Stomach (tissue), 9 donors: ENCODE results near the gene ARRB1. TPM values are rescaled to one million over a fixed set of nuclear protein-coding genes. Genes with fewer than 3 reads are reported as not detected.
A peak's percentile ranks its signal among the peaks of the same experiment; 100 is the strongest.

ENCODE experiments used
- DNase-seq, 2 donors: peaks; one replicate each; pipeline versions ENCODE4 v3.0.0 to v3.0.0-alpha.2; 2013 to 2019
- H3K27ac ChIP-seq, 5 donors: fragments of 200-600 bp in 4 of 5; sonication (generic) in 4 of 5; one replicate each; pipeline ENCODE4 v1.5.1; 2013 to 2019; ENCODE audit warnings: mild to moderate bottlenecking in 1 of 5, moderate library complexity in 1 of 5
- H3K27me3 ChIP-seq, 3 donors: fragments of 200-600 bp; sonication (generic); one replicate each; pipeline ENCODE4 v1.5.1; 2017 to 2019; ENCODE audit warnings: mixed run types in 1 of 3
- H3K36me3 ChIP-seq, 4 donors: fragments of 200-600 bp; sonication (generic); 1 replicate in 3 of 4; 2 replicates in 1 of 4; pipeline ENCODE4 v1.5.1; 2016 to 2019
- H3K4me1 ChIP-seq, 4 donors: fragments of 200-600 bp; sonication (generic); one replicate each; pipeline ENCODE4 v1.5.1; 2016 to 2019
- H3K4me3 ChIP-seq, 4 donors: fragments of 200-600 bp; sonication (generic) in 3 of 4; one replicate each; pipeline ENCODE4 v1.5.1; 2016 to 2019; ENCODE audit warnings: mild to moderate bottlenecking in 1 of 4
- H3K9me3 ChIP-seq, 4 donors: fragments of 200-600 bp; sonication (generic); one replicate each; pipeline ENCODE4 v1.5.1; 2016 to 2019
- CTCF ChIP-seq, 7 experiments: fragments of 450-650 bp in 4 of 7; fragments of 200-600 bp in 3 of 7; sonication (generic) in 3 of 7; IDR thresholded peaks; one replicate each; pipeline ENCODE4 v1.5.1; 2016 to 2019; ENCODE audit warnings: antibody characterized with exemption in 7 of 7, control low read depth in 2 of 7, mild to moderate bottlenecking in 1 of 7
- EP300 ChIP-seq: sonication (generic); formaldehyde crosslinking; IDR thresholded peaks from one replicate; pipeline ENCODE4 v1.6.1; 2017; ENCODE audit warnings: antibody characterized with exemption
- POLR2A ChIP-seq, 4 donors: fragments of 450-650 bp; IDR thresholded peaks; one replicate each; pipeline ENCODE4 v1.6.1; 2016; ENCODE audit warnings: antibody characterized with exemption in 4 of 4, control low read depth in 2 of 4, mild to moderate bottlenecking in 1 of 4, moderate library complexity in 1 of 4
- POLR2AphosphoS5 ChIP-seq, 3 donors: sonication (generic); formaldehyde crosslinking; IDR thresholded peaks; one replicate each; pipeline ENCODE4 v1.6.1; 2016; ENCODE audit warnings: antibody characterized with exemption in 3 of 3
- WGBS, 5 donors: extraction: QIAGEN DNeasy Blood & Tissue Kit in 3 of 5; methylation state at CpG; one replicate each; pipeline versions ENCODE4 v1.1.5 to v1.1.7; 2013 to 2018; 5-methylcytosine and 5-hydroxymethylcytosine counted together
- intact Hi-C: fragments of 100-400 bp; cut with DNase I; formaldehyde crosslinking; loops from one replicate; pipeline ENCODE4 v1.15.1; 2023; ENCODE audit warnings: low total_unique reads
- polyA plus RNA-seq, 3 donors: library from polyadenylated mRNA; stranded (reverse); fragments of 200-250 nt; gene quantifications; one replicate each; pipeline ENCODE4 v1.2.3, GENCODE V29; 2013
- total RNA-seq, 5 donors: library from RNA; depleted of rRNA; stranded (reverse); fragments of >200 nt; gene quantifications; one replicate each; pipeline versions ENCODE4 v1.1.0 to v1.2.3, GENCODE V29; 2014 to 2016
- donor health status: healthy with polysubstance abuse.
- donor health status: Bipolar disorder and iron deficiency.
- donor health status: healthy.

ARRB1 gene
- total and polyA plus RNA-seq, 8 donors, result 18.0 to 151 (median 48.4) TPM

GRCh38 chr11:75342966-75343870, 8.2 kb downstream of the ARRB1 start:
- Histone ChIP-seq H3K9me3 (no peaks in the 10 kb centered on the region), H3K27me3 (no peaks in the 10 kb centered on the region), H3K4me1 (peaks cover 100% of the 10 kb centered on the region in 4 donors), H3K4me3 (peak overlapping the region in 2 of 4 donors; percentile 15 to 17), H3K36me3 (no peaks in the 10 kb centered on the region), H3K27ac (peak overlapping the region; percentile 91 to 97 (median 97))
- 15 to 33% (median 30%) methylated on average over 12 of the region's 12 CpGs for whole genome bisulfite sequencing, 5 donors
- TF ChIP-seq POLR2A (IDR thresholded peaks at IDR 0.05) (no peak), POLR2AphosphoS5 (IDR thresholded peaks at IDR 0.05) (peak; percentile 52 to 71 (median 68))
- intact Hi-C loops, result no loop called here
- peak; percentile 86 to 90 for DNase-seq

- intact Hi-C loops, result no loop called here
- Histone ChIP-seq H3K9me3 (no peaks in the 10 kb centered on the region), H3K27ac (peak overlapping the region; percentile 91 to 97 (median 97)), H3K4me1 (peaks cover 100% of the 10 kb centered on the region in 4 donors), H3K36me3 (no peaks in the 10 kb centered on the region), H3K27me3 (no peaks in the 10 kb centered on the region), H3K4me3 (no peak overlapping the region)
- peak in 1 of 2 donors; percentile 26 for DNase-seq
- TF ChIP-seq POLR2A (IDR thresholded peaks at IDR 0.05) (no peak), POLR2AphosphoS5 (IDR thresholded peaks at IDR 0.05) (no peak), EP300 (no peak)
- WGBS, 5 donors, result 50 to 59% (median 57%) methylated on average over 15 of the region's 15 CpGs
Measured at GRCh38 chr11:75342231-75342918, 9.1 kb downstream of the ARRB1 start.

DNA sequence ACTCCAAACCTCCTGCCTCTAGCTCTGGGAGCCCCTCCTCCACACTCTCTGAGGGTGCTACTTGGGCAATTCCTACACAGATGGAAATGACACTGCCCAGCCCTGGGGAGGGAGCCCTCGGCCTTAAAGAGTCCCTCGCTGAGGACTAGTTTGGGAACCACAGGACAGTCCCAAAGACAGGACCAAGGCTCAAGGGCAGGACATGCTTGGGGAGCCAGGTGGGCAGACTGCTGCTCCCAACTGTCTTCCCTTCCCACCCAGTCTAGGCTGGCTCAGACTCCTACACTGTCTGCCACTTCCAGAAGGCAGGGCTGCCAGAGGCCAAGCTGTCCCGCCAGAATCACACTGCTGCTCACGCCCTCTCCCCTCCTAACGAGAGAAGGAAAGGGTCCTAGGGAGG, 9.8 kb downstream of the ARRB1 start:
- TF ChIP-seq POLR2AphosphoS5 (IDR thresholded peaks at IDR 0.05), result no peak
- no peak for TF ChIP-seq CTCF (IDR thresholded peaks at IDR 0.05)
- TF ChIP-seq POLR2A (IDR thresholded peaks at IDR 0.05), result no peak
- TF ChIP-seq EP300, result no peak
- WGBS, 5 donors, result 39 to 54% (median 41%) methylated on average over 5 of the region's 5 CpGs
- Histone ChIP-seq H3K36me3 (no peaks in the 10 kb centered on the region), H3K4me3 (no peak overlapping the region), H3K27me3 (no peaks in the 10 kb centered on the region), H3K9me3 (no peaks in the 10 kb centered on the region), H3K27ac (peak overlapping the region; percentile 91 to 97 (median 97)), H3K4me1 (peaks cover 100% of the 10 kb centered on the region in 4 donors)
- intact Hi-C loops, result no loop called here
- peak in 1 of 2 donors; percentile 29 for DNase-seq

DNA sequence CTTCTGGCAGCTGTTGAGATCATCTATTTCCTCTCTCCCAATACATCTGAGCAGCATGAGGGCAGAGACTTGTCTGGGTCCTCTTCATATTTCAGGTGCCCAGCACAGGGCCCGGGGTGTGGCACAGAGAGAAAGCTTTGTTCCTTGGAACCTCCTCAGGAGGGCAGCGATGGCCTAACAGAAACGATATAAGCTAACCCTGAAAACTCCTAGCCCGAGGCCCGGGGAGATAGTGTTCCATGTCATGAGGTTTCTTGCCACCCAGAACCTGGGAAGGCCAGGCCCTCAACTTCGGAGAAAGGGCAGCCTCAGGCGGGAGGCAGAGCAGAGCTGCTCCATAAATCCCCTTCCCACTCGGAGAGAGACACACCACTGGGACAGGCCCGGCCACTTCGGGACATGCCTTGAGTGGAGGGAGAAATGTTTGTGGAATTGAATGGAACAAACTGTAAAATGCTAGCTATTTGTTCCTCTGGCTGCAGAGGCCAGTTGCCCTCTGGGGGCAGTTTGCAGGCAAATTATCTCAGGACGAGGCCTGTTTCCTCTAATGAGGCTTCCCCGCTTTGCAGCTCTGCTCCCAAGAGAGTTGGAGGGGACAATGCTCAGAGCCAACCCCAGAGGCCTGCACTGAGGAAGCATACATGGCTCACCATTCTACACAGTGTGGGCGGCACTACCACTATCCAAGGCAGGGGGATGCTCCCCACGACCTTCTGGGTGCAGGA, 11.6 kb downstream of the ARRB1 start:
- Histone ChIP-seq H3K27me3 (no peaks in the 10 kb centered on the region), H3K36me3 (no peaks in the 10 kb centered on the region), H3K27ac (peak overlapping the region; percentile 91 to 97 (median 97)), H3K4me1 (peaks cover 100% of the 10 kb centered on the region in 4 donors), H3K9me3 (no peaks in the 10 kb centered on the region), H3K4me3 (peak overlapping the region in 1 of 4 donors; percentile 24)
- WGBS, 5 donors, result 17 to 25% (median 18%) methylated on average over 8 to 14 of the region's 14 CpGs
- TF ChIP-seq POLR2AphosphoS5 (IDR thresholded peaks at IDR 0.05) (no peak), EP300 (no peak), POLR2A (IDR thresholded peaks at IDR 0.05) (no peak), CTCF (IDR thresholded peaks at IDR 0.05) (no peak)
- intact Hi-C loops, result no loop called here
- DNase-seq, result peak in 1 of 2 donors; percentile 25
